A549 treated with AZD9567 at 1 μM for 4 hours (cell line): ENCODE results near the gene OR11H6. TPM values are rescaled to one million over a fixed set of nuclear protein-coding genes. Genes with fewer than 3 reads are reported as not detected.

ENCODE experiments used
- total RNA-seq: library from RNA; stranded (reverse); fragments of 200-300 nt; extraction: Qiagen RNA extraction; gene quantifications from 5 replicates; pipeline ENCODE4 v1.2.3, GENCODE V29; 2022; ENCODE audit not compliant: insufficient read depth

OR11H6 gene
- not detected in 5 replicates for total RNA-seq

DNA sequence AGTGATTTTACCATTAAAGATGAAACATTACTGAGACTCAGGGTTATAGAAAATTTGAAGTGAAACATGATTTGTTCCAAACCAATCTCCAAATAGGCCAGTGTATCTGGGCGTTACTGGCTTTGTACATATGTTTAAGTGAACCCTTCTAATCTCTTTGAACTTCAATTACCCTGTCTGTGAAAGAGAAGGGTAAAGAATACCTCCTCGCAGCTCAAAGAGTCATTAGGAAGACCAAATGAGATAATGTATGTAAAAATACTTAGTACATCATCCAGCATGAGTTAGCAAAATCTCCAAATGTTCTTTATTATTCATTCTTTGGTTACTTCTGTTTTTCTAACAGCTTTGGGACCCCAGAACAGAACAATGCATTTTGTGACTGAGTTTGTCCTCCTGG, at the start of gene OR11H6:
Gene OR11H6 (plus strand): TSS at position 301 of the 400 bp plus-strand sequence. CDS start 0 bp downstream, at position 301.

GRCh38 chr14:20190596-20190995, 32.9 kb upstream of the OR11H6 start, which contains the start of gene OR11G2:
Gene OR11G2 (plus strand): TSS chr14:20190896. CDS start chr14:20197438, 6,542 bp downstream.

GRCh38 chr14:20228681-20229080, 5.2 kb downstream of the OR11H6 start, which contains the start of gene OR11H7:
Gene OR11H7 (plus strand): TSS chr14:20228981.

Other genes starting within 250 kb of the OR11H6 start
- not detected in 5 replicates for gene OR4K15, start 248.1 kb upstream of the OR11H6 start, total RNA-seq
- gene OR4Q2, start 221.5 kb upstream of the OR11H6 start, total RNA-seq = not detected in 5 replicates
- not detected in 5 replicates for gene OR4K14, start 204.4 kb upstream of the OR11H6 start, total RNA-seq
- not detected in 5 replicates for gene OR4K13, start 187.7 kb upstream of the OR11H6 start, total RNA-seq
- not detected in 5 replicates for gene OR4L1, start 163.7 kb upstream of the OR11H6 start, total RNA-seq
- not detected in 5 replicates for gene OR4K17, start 113.0 kb upstream of the OR11H6 start, total RNA-seq
- not detected in 5 replicates for gene OR4N5, start 84.9 kb upstream of the OR11H6 start, total RNA-seq
- not detected in 5 replicates for gene OR11G2, start 32.8 kb upstream of the OR11H6 start, total RNA-seq
- gene OR11H7, start 5.3 kb downstream of the OR11H6 start, total RNA-seq = not detected in 5 replicates
- not detected in 5 replicates for gene OR11H4, start 15.6 kb downstream of the OR11H6 start, total RNA-seq
- gene TTC5, start 82.2 kb downstream of the OR11H6 start, total RNA-seq = 14.7 to 19.0 TPM (median 17.6 TPM) in 5 replicates
- gene CCNB1IP1, start 109.6 kb downstream of the OR11H6 start, total RNA-seq = 38.0 to 53.1 TPM (median 41.0 TPM) in 5 replicates
- 15.1 to 20.1 TPM (median 18.4 TPM) in 5 replicates for gene PARP2, start 119.9 kb downstream of the OR11H6 start, total RNA-seq
- 11.3 to 19.3 TPM (median 12.7 TPM) in 5 replicates for gene TEP1, start 189.8 kb downstream of the OR11H6 start, total RNA-seq
- 0.02 TPM in 2 of 5 replicates, not detected in the others for gene KLHL33, start 212.5 kb downstream of the OR11H6 start, total RNA-seq
- gene OSGEP, start 231.1 kb downstream of the OR11H6 start, total RNA-seq = 24.3 to 28.5 TPM (median 26.1 TPM) in 5 replicates
- 257 to 270 TPM (median 258 TPM) in 5 replicates for gene APEX1, start 231.5 kb downstream of the OR11H6 start, total RNA-seq
- 31.9 to 36.5 TPM (median 36.1 TPM) in 5 replicates for gene PIP4P1, start 237.7 kb downstream of the OR11H6 start, total RNA-seq
- 148 to 170 TPM (median 154 TPM) in 5 replicates for gene PNP, start 245.7 kb downstream of the OR11H6 start, total RNA-seq